HS-27A (cell line): ENCODE data around the gene METTL3.

Source experiments
- DNase-seq: peaks from one replicate; pipeline ENCODE4 v3.0.0-alpha.2; 2012; ENCODE audit warnings: low read depth, missing footprints

METTL3 gene

GRCh38 chr14:21526672-21527317, 15.7 kb upstream of the METTL3 start:
- DNase-seq, result no peak

- DNase-seq, result no peak
Measured at GRCh38 chr14:21525962-21526671, 15.0 kb upstream of the METTL3 start, which contains the start of gene SALL2. Gene SALL2 (minus strand): TSS chr14:21526346. CDS start chr14:21526127, 219 bp downstream.

- no peak for DNase-seq
Measured at GRCh38 chr14:21525571-21525961, 14.4 kb upstream of the METTL3 start.

- no peak for DNase-seq
Measured at GRCh38 chr14:21524575-21525490, 13.7 kb upstream of the METTL3 start.

GRCh38 chr14:21523203-21523602, 12.1 kb upstream of the METTL3 start:
- DNase-seq, result no peak

- DNase-seq, result peak; percentile 20
Measured at GRCh38 chr14:21521501-21521900, 10.4 kb upstream of the METTL3 start.

GRCh38 chr14:21520767-21521166, 9.6 kb upstream of the METTL3 start:
- DNase-seq, result no peak

- DNase-seq, result no peak
Measured at GRCh38 chr14:21518725-21519124, 7.6 kb upstream of the METTL3 start.

GRCh38 chr14:21514341-21514740, 3.2 kb upstream of the METTL3 start:
- DNase-seq, result no peak

- DNase-seq, result no peak
Measured at GRCh38 chr14:21509432-21510143, 1.6 kb downstream of the METTL3 start.

- DNase-seq, result no peak
Measured at GRCh38 chr14:21506557-21506956, 4.6 kb downstream of the METTL3 start.

GRCh38 chr14:21505012-21505553, 6.1 kb downstream of the METTL3 start:
- no peak for DNase-seq

- DNase-seq, result no peak
Measured at GRCh38 chr14:21503376-21503775, 7.8 kb downstream of the METTL3 start.

GRCh38 chr14:21501568-21501967, 9.6 kb downstream of the METTL3 start:
- no peak for DNase-seq

GRCh38 chr14:21498540-21499526, 12.3 kb downstream of the METTL3 start:
- no peak for DNase-seq

GRCh38 chr14:21496453-21496852, 14.7 kb downstream of the METTL3 start:
- DNase-seq, result no peak

GRCh38 chr14:21494902-21495762, 16.0 kb downstream of the METTL3 start:
- DNase-seq, result no peak

GRCh38 chr14:21486640-21487087, 24.5 kb downstream of the METTL3 start:
- peak; percentile 33 for DNase-seq

GRCh38 chr14:21476925-21477681, 34.0 kb downstream of the METTL3 start, which contains the start of the genes RAB2B and TOX4:
Gene RAB2B (minus strand): TSS chr14:21476959. CDS start chr14:21476872, 87 bp downstream.
Gene TOX4 (plus strand): TSS chr14:21477195. CDS start chr14:21477279, 84 bp downstream.
- DNase-seq, result peak; percentile 96
